Measurements from ENCODE around the gene GTF3C4.
A peak's percentile ranks its signal among the peaks of the same experiment; 100 is the strongest.

GTF3C4 gene

GRCh38 chr9:132732326-132733259 lies 62.3 kb downstream of the GTF3C4 start:
- peak; percentile 67 for DNase-seq (ENCODE audit: low spot score)

- no peak for DNase-seq (ENCODE audit: low spot score)
Observed at GRCh38 chr9:132733260-132733815, 63.1 kb downstream of the GTF3C4 start.

- no peak for DNase-seq (ENCODE audit: low spot score)
Observed at GRCh38 chr9:132739710-132740310, 69.5 kb downstream of the GTF3C4 start.

- no peak for DNase-seq (ENCODE audit: low spot score)
Observed at GRCh38 chr9:132740526-132741309, 70.5 kb downstream of the GTF3C4 start.

- no peak for DNase-seq (ENCODE audit: low spot score)
Observed at GRCh38 chr9:132742821-132743311, 72.6 kb downstream of the GTF3C4 start.

GRCh38 chr9:132743931-132744479 lies 73.7 kb downstream of the GTF3C4 start:
- DNase-seq (ENCODE audit: low spot score), result no peak

All from AG08396 (cell line).